A549 treated with dexamethasone at 1 μM for 4 hours (cell line): ENCODE results near the gene RNF186. TPM values are rescaled to one million over a fixed set of nuclear protein-coding genes. Genes with fewer than 3 reads are reported as not detected.

Experiments
- total RNA-seq: library from RNA; stranded (reverse); fragments of 200-300 nt; extraction: Qiagen RNA extraction; gene quantifications from 5 replicates; pipeline ENCODE4 v1.2.3, GENCODE V29; 2022

The RNF186 gene
- total RNA-seq = not detected in 5 replicates

GRCh38 chr1:19814681-19815503 lies at the start of gene RNF186:
TSS of gene RNF186 (minus strand) at chr1:19815283. CDS start at chr1:19815101, 182 bp downstream.

GRCh38 chr1:19799230-19800075 lies 15.6 kb downstream of the RNF186 start, which contains the start of gene TMCO4:
TSS of gene TMCO4 (minus strand) at chr1:19799916. CDS start at chr1:19780758, 19,158 bp downstream.

Other genes with a start within 250 kb of the RNF186 start
- 39.3 to 69.3 TPM (median 64.9 TPM) in 5 replicates for gene NBL1, start 171.0 kb downstream of the RNF186 start, total RNA-seq
- 0.08 to 0.28 TPM (median 0.19 TPM) in 5 replicates for gene HTR6, start 150.4 kb downstream of the RNF186 start, total RNA-seq
- gene TMCO4, start 15.4 kb downstream of the RNF186 start, total RNA-seq = 5.9 to 7.4 TPM (median 7.0 TPM) in 5 replicates
- gene OTUD3, start 67.1 kb upstream of the RNF186 start, total RNA-seq = 2.2 to 3.4 TPM (median 2.6 TPM) in 5 replicates
- gene PLA2G2E, start 108.3 kb upstream of the RNF186 start, total RNA-seq = not detected in 5 replicates
- gene PLA2G2A, start 164.3 kb upstream of the RNF186 start, total RNA-seq = not detected in 5 replicates